GM19324 (cell line): Measurements from ENCODE around the gene TMTC4.
"Not testable (repeated sequence)": the region's sequence is repeated elsewhere in the genome, so short reads cannot be mapped to it uniquely, and the experiment has no call there.

Source experiments
- ATAC-seq: cut with Tn5 transposase; IDR thresholded peaks from one replicate; pipeline ENCODE4 v1.9.1; 2021; ENCODE audit warnings: mild to moderate bottlenecking, moderate library complexity; ENCODE audit not compliant: unreplicated experiment, low FRiP score

Gene TMTC4

GRCh38 chr13:100589178-100589725, 85.3 kb downstream of the TMTC4 start:
- ATAC-seq: no peak

- peak; percentile 98 for ATAC-seq
Measured at GRCh38 chr13:100588331-100589177, 86.0 kb downstream of the TMTC4 start, which contains the start of gene GGACT. TSS of gene GGACT (minus strand) at chr13:100588789. CDS start at chr13:100532591, 56,198 bp downstream.

DNA sequence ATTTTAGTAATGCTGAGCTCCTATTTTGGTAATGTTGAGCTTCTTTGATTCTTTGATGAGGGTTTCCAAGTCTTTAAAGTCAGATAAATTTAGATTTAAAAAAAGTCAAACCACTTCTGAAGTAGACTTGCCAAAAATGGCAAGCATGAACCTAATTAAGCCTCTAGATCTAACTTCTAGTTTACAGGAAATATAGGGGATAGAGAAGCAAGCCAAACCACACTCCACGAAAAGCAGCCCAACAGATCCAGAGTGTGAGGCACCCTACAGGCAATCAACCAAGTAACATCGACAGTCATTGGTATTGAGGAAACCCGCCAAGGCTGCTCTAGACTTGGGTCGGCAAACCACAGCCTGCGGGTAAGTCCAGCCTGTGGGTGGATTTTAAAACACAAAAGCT, 89.7 kb downstream of the TMTC4 start:
- no peak for ATAC-seq

- no peak for ATAC-seq
Measured at GRCh38 chr13:100581504-100581903, 93.1 kb downstream of the TMTC4 start.

DNA sequence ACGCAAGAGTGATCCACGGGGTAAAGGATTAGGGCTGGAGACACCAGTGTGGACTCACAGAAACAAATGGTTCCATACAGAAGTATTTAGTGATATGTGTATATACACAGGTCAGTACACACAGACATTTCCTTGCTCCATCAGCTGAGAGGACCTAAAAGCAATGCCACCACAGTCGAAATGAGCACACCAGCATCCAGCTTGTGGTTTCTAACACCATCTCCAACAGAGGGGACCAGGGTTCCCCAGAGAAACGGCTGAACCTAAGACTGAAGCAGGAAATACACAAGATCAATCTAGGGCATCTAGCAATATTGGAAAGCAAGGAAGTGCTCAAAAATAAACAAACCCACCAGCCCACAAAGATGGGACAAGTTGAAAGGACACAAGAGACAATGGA, 93.6 kb downstream of the TMTC4 start:
- ATAC-seq: no peak

DNA sequence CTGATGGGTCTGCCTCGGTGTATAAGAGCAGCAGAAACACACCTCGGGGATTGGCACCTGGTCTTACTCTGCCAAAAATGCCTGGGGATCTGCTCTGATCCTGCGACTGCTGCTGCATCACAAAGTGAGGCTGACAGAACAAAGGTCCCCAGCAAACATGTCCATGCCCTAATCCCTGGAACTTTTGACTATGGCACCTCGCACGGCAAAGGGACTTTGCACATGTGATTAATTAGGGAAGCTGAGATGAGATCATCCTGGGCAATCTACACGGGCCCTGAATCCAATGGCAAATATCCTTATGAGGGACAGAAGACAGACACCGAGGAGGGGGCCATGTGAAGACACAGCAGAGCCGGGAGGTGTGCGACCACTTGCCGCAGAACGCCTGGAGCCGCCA, 94.5 kb downstream of the TMTC4 start:
- no peak for ATAC-seq

GRCh38 chr13:100577239-100577638, 97.4 kb downstream of the TMTC4 start:
- not testable (repeated sequence) for ATAC-seq

- peak; percentile 82 for ATAC-seq
Measured at GRCh38 chr13:100573121-100573520, 101.5 kb downstream of the TMTC4 start.

- no peak for ATAC-seq
Measured at GRCh38 chr13:100566543-100566942, 108.1 kb downstream of the TMTC4 start.

DNA sequence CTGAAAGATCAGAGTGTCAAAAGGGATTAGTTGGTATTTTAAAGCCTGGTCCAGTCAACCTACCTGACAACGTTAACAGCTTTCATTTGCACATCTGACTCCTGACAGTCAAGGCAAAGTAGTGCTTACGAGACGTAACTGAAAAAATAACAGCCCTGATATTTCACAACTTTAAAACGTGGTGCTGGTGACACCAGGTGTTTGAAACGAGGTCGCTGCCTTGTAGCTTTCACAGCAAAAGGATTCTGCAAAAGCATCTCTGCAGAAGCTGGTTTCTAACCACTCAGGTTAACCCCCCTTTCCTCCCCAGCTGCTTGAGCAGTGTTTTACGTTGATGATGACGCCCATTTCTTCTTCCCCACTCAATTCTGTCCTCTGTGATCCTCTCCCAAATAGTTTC, 109.3 kb downstream of the TMTC4 start:
- no peak for ATAC-seq

- ATAC-seq: no peak
Measured at GRCh38 chr13:100564444-100565223, 110.0 kb downstream of the TMTC4 start.

DNA sequence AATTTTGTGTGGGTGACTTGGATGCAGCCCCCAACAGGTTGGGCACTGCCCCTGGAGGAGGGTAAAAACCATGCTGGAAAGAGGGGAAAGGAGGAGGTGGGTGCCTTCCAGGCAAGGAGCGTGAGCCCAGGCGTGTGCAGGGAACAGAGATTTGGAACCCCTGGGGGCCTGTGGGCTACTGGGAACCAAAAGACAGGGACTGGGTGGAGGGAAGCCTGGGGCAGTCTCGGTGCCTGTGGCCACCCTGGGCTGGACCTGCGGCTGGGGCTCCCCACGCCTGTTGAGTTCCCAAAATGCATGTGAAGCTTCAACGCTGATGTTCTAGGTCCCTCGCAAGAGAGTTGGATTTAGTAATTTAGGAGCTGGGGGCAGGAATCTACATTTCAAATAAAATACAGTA, 110.8 kb downstream of the TMTC4 start:
- ATAC-seq: no peak

GRCh38 chr13:100561599-100562204, 112.9 kb downstream of the TMTC4 start:
- no peak for ATAC-seq

- no peak for ATAC-seq
Measured at GRCh38 chr13:100561158-100561499, 113.5 kb downstream of the TMTC4 start.

DNA sequence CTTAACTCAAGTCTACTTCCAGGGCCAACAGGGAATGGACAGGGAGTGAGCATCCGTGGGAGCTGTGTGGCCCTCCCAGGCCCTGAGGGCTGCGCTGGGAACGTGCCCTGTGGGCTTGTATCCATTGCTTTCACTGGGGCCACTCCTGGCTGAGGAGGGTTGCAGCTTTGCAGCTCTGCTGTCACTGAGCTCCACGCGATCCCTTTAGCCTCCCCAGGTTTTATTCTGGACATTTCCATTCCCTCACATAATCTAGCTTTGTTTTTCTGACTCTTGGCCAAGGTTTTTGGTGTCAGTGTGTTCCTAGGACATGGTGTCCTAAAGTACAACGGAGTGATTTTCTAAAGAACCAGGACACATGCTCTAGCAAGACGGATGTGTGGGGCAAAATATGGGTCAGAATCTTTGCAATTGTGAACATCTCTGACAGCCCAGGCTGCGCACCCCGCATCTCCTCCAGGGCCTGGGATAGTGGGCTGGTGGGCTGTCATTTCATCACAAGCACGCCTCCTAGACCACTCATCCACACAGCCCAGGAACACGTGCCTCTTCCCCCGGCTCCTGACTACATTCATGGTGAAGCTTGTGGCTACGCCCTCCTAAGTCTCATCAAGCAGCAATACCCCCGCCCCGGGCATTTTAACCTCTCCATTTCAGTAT, 114.0 kb downstream of the TMTC4 start:
- no peak for ATAC-seq

DNA sequence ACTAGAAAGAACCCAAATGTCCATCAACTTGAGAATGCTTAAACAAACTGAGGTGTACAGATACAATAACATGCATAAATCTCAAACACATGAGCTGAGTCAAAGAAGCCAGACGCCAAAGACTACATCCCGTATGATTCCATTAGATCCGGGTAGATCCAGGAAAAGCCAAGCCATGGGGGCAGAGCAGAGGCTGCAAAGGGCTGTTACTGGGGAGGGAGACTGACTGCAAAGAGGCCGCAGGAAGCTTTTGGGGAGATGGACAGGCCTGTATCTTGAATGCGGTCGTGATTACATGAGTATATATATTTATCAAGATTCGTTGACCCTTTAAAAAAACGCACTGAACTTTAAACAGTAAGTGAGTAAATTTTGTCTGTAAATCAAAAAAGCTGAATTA, 114.7 kb downstream of the TMTC4 start:
- no peak for ATAC-seq
